Neural cell (in vitro differentiated cells): ENCODE data around the gene PODXL2. TPM values are rescaled to one million over a fixed set of nuclear protein-coding genes. Genes with fewer than 3 reads are reported as not detected.
A peak's percentile ranks its signal among the peaks of the same experiment; 100 is the strongest.

Experiments used
- H2AFZ ChIP-seq: fragments of 200-600, 300-800 bp; sonication (generic), shearing (Covaris generic); 2 replicates; pipeline ENCODE4 v1.6.0; 2014; ENCODE audit warnings: low read depth, mild to moderate bottlenecking, antibody characterized with exemption, low read length, moderate library complexity
- H3F3A ChIP-seq: fragments of 200-600 bp; shearing (Covaris generic); 2 replicates; pipeline ENCODE4 v1.6.1; 2016; ENCODE audit warnings: mild to moderate bottlenecking, moderate library complexity, mixed read lengths, antibody characterized with exemption, low read length; ENCODE audit not compliant: insufficient read depth, poor library complexity, severe bottlenecking
- H3K27ac ChIP-seq: fragments of 200-600, 300-800 bp; sonication (generic), shearing (Covaris generic); 2 replicates; pipeline ENCODE4 v1.5.1; 2014; ENCODE audit warnings: mild to moderate bottlenecking, low read length, moderate library complexity
- H3K27me3 ChIP-seq: fragments of 300-800, 200-600 bp; sonication (generic), shearing (Covaris generic); 2 replicates; pipeline ENCODE4 v1.6.0; 2014; ENCODE audit warnings: mild to moderate bottlenecking, low read depth, low read length, moderate library complexity; ENCODE audit not compliant: insufficient read depth
- H3K36me3 ChIP-seq: fragments of 300-800, 200-600 bp; sonication (generic), shearing (Covaris generic); 2 replicates; pipeline ENCODE4 v1.5.1; 2014; ENCODE audit warnings: mild to moderate bottlenecking, antibody characterized with exemption, low read length, moderate library complexity; ENCODE audit not compliant: insufficient read depth
- H3K4me2 ChIP-seq: fragments of 300-800, 200-600 bp; sonication (generic), shearing (Covaris generic); 2 replicates; pipeline ENCODE4 v1.6.0; 2014; ENCODE audit warnings: mild to moderate bottlenecking, low read length
- H3K4me3 ChIP-seq: fragments of 300-800, 200-600 bp; sonication (generic), shearing (Covaris generic); 2 replicates; pipeline ENCODE4 v1.5.1; 2014; ENCODE audit warnings: mild to moderate bottlenecking, low read length, moderate library complexity
- H3K79me2 ChIP-seq: fragments of 200-600 bp; shearing (Covaris generic); replicated peaks from 2 replicates; pipeline ENCODE4 v1.6.0; 2014; ENCODE audit warnings: mild to moderate bottlenecking, low read length, moderate library complexity; ENCODE audit not compliant: insufficient read depth
- H3K9ac ChIP-seq: fragments of 300-800, 200-600 bp; sonication (generic), shearing (Covaris generic); 2 replicates; pipeline ENCODE4 v1.6.1; 2016; ENCODE audit warnings: mild to moderate bottlenecking, low read length, mixed read lengths
- H3K9me2 ChIP-seq: fragments of 200-600 bp; shearing (Covaris generic); 2 replicates; pipeline ENCODE4 v1.6.1; 2016; ENCODE audit warnings: mild to moderate bottlenecking, low read length, mixed read lengths; ENCODE audit not compliant: insufficient read depth
- H3K9me3 ChIP-seq: fragments of 200-600, 300-800 bp; sonication (generic), shearing (Covaris generic); 2 replicates; pipeline ENCODE4 v1.6.1; 2016; ENCODE audit warnings: mild to moderate bottlenecking, mixed run types, low read length, moderate library complexity, mixed read lengths
- H4K20me1 ChIP-seq: fragments of 200-600 bp; shearing (Covaris generic); 2 replicates; pipeline ENCODE4 v1.6.1; 2016; ENCODE audit warnings: mild to moderate bottlenecking, mixed run types; ENCODE audit not compliant: insufficient read depth
- CTCF ChIP-seq: fragments of 450-650 bp; IDR thresholded peaks from 2 replicates; pipeline ENCODE4 v1.5.1; 2014; ENCODE audit warnings: antibody characterized with exemption, mild to moderate bottlenecking, moderate library complexity; ENCODE audit not compliant: poor library complexity, severe bottlenecking
- EP300 ChIP-seq: fragments of 450-650 bp; conservative IDR thresholded peaks from 2 replicates; pipeline ENCODE4 v1.6.1; 2014; ENCODE audit warnings: antibody characterized with exemption, mild to moderate bottlenecking, moderate library complexity; ENCODE audit not compliant: poor library complexity, severe bottlenecking
- EZH2 ChIP-seq: fragments of 200-600, 300-800 bp; shearing (Covaris generic), sonication (generic); IDR thresholded peaks from 2 replicates; pipeline ENCODE4 v1.6.1; 2014; ENCODE audit warnings: antibody characterized with exemption, low read length, borderline replicate concordance, mild to moderate bottlenecking; ENCODE audit not compliant: insufficient read depth, poor library complexity, severe bottlenecking
- MXI1 ChIP-seq: fragments of 450-650 bp; conservative IDR thresholded peaks from 2 replicates; pipeline ENCODE4 v1.6.1; 2014; ENCODE audit warnings: antibody characterized with exemption, mild to moderate bottlenecking; ENCODE audit not compliant: poor library complexity, severe bottlenecking
- POLR2AphosphoS5 ChIP-seq: IDR thresholded peaks from 2 replicates; pipeline ENCODE4 v1.6.1; 2012
- RAD21 ChIP-seq: fragments of 450-650 bp; conservative IDR thresholded peaks from 2 replicates; pipeline ENCODE4 v1.6.1; 2014; ENCODE audit warnings: antibody characterized with exemption, mild to moderate bottlenecking, moderate library complexity
- REST ChIP-seq: IDR thresholded peaks from 2 replicates; pipeline ENCODE4 v1.6.1; 2012; ENCODE audit warnings: borderline replicate concordance
- SMC3 ChIP-seq: fragments of 450-650 bp; conservative IDR thresholded peaks from 2 replicates; pipeline ENCODE4 v1.6.1; 2014; ENCODE audit warnings: antibody characterized with exemption, mild to moderate bottlenecking, moderate library complexity; ENCODE audit not compliant: poor library complexity
- TAF1 ChIP-seq: IDR thresholded peaks from 2 replicates; pipeline ENCODE4 v1.6.1; 2012; ENCODE audit warnings: low read depth
- polyA plus RNA-seq: library from polyadenylated mRNA; depleted of rRNA; stranded (reverse); fragments of >200 nt; gene quantifications from 2 replicates; pipeline ENCODE4 v1.2.3, GENCODE V29; 2014

PODXL2 gene
- polyA plus RNA-seq, 1 donor from 2014 or later = 266 TPM

- TF ChIP-seq REST = no peak
- no peak for TF ChIP-seq EP300
- TF ChIP-seq POLR2AphosphoS5 = no peak
- no peak for TF ChIP-seq EZH2
- TF ChIP-seq SMC3 = no peak
- TF ChIP-seq MXI1 = no peak
- TF ChIP-seq TAF1 = no peak
- TF ChIP-seq RAD21 = no peak
- no peak for TF ChIP-seq CTCF
- no peaks in the 10 kb centered on the region for H3K79me2 ChIP-seq
- H3K4me3 ChIP-seq = no peak overlapping the region
- no peaks in the 10 kb centered on the region for H3F3A ChIP-seq
- H3K9ac ChIP-seq = no peak overlapping the region
- H3K27me3 ChIP-seq = no peaks in the 10 kb centered on the region
- H3K4me2 ChIP-seq = no peak overlapping the region
- H3K9me2 ChIP-seq = no peaks in the 10 kb centered on the region
- no peak overlapping the region for H2AFZ ChIP-seq
- no peaks in the 10 kb centered on the region for H4K20me1 ChIP-seq
- H3K36me3 ChIP-seq = no peaks in the 10 kb centered on the region
- H3K9me3 ChIP-seq = no peaks in the 10 kb centered on the region
- H3K27ac ChIP-seq = peak overlapping the region; percentile 27
Observed at GRCh38 chr3:127715532-127715931, 86.5 kb downstream of the PODXL2 start.

- no peak overlapping the region for H2AFZ ChIP-seq
- no peak overlapping the region for H3K4me3 ChIP-seq
- H3K9ac ChIP-seq = no peak overlapping the region
- no peaks in the 10 kb centered on the region for H3K27me3 ChIP-seq
- no peaks in the 10 kb centered on the region for H3K9me3 ChIP-seq
- H4K20me1 ChIP-seq = no peaks in the 10 kb centered on the region
- no peaks in the 10 kb centered on the region for H3K9me2 ChIP-seq
- H3K4me2 ChIP-seq = no peak overlapping the region
- no peaks in the 10 kb centered on the region for H3K36me3 ChIP-seq
- H3F3A ChIP-seq = no peaks in the 10 kb centered on the region
- peak overlapping the region; percentile 47 for H3K27ac ChIP-seq
- TF ChIP-seq MXI1 (no peak), SMC3 (no peak), EZH2 (no peak), EP300 (no peak), TAF1 (no peak), RAD21 (no peak), CTCF (no peak), REST (no peak), POLR2AphosphoS5 (no peak)
- H3K79me2 ChIP-seq = no peaks in the 10 kb centered on the region
Observed at GRCh38 chr3:127716384-127716783, 87.4 kb downstream of the PODXL2 start.
